Stimulated activated CD4-positive, alpha-beta T cell treated with anti-CD3 and anti-CD28 coated beads, Interleukin-4, amount 100 ng/mL, for 48 hours (primary cell): ENCODE results near the gene ARID3A.
A peak's percentile ranks its signal among the peaks of the same experiment; 100 is the strongest.

Experiments
- DNase-seq, 2 donors: peaks; one replicate each; pipeline ENCODE4 v3.0.0-alpha.2; 2020; ENCODE audit warnings: low read depth in 2 of 2

The ARID3A gene

GRCh38 chr19:929891-930258 lies 4.0 kb downstream of the ARID3A start:
- DNase-seq = no peak

- no peak for DNase-seq
Observed at GRCh38 chr19:931860-932647, 6.2 kb downstream of the ARID3A start.

GRCh38 chr19:932648-933552 lies 7.1 kb downstream of the ARID3A start:
- no peak for DNase-seq

GRCh38 chr19:933553-933882 lies 7.7 kb downstream of the ARID3A start:
- no peak for DNase-seq

- DNase-seq = no peak
Observed at GRCh38 chr19:934197-934840, 8.5 kb downstream of the ARID3A start.

- no peak for DNase-seq
Observed at GRCh38 chr19:934865-935479, 9.1 kb downstream of the ARID3A start.

GRCh38 chr19:936175-936546 lies 10.3 kb downstream of the ARID3A start:
- DNase-seq = no peak

- DNase-seq = no peak
Observed at GRCh38 chr19:937259-937694, 11.4 kb downstream of the ARID3A start.

GRCh38 chr19:938233-938923 lies 12.5 kb downstream of the ARID3A start:
- no peak for DNase-seq

- DNase-seq = no peak
Observed at GRCh38 chr19:939439-939838, 13.6 kb downstream of the ARID3A start.

- no peak for DNase-seq
Observed at GRCh38 chr19:939922-940321, 14.1 kb downstream of the ARID3A start.

- peak in 1 of 2 donors; percentile 51 for DNase-seq
Observed at GRCh38 chr19:940591-941291, 14.9 kb downstream of the ARID3A start.

- no peak for DNase-seq
Observed at GRCh38 chr19:941292-942132, 15.7 kb downstream of the ARID3A start.

- no peak for DNase-seq
Observed at GRCh38 chr19:942133-942645, 16.4 kb downstream of the ARID3A start.

GRCh38 chr19:943551-944170 lies 17.8 kb downstream of the ARID3A start:
- DNase-seq = no peak

- no peak for DNase-seq
Observed at GRCh38 chr19:944171-944567, 18.3 kb downstream of the ARID3A start.

- DNase-seq = no peak
Observed at GRCh38 chr19:944663-945241, 18.9 kb downstream of the ARID3A start.

- DNase-seq = no peak
Observed at GRCh38 chr19:945401-946252, 19.8 kb downstream of the ARID3A start.
